Stimulated activated naive B cell treated with anti-CD40 and anti-IgM and Interleukin-4, amounts not matched to agents 10 μg/mL and 1 μg/mL and 100 μg/mL, for 72 hours (primary cell): ENCODE results near the gene GJC2.
"Not testable (repeated sequence)": the region's sequence is repeated elsewhere in the genome, so short reads cannot be mapped to it uniquely, and the experiment has no call there.

Experiments
- ATAC-seq, 2 donors: fragments of 150-1000 bp; cut with Tn5 transposase; replicated peaks; 2 replicates each; pipeline ENCODE4 v1.10.0; 2021; ENCODE audit warnings: moderate library complexity in 1 of 2
- DNase-seq: peaks from one replicate; pipeline ENCODE4 v3.0.0; 2021
- H3K27ac Mint-ChIP-seq: one replicate; pipeline ENCODE4 v1.8.0; 2022; ENCODE audit warnings: mild to moderate bottlenecking, mixed read lengths
- H3K27me3 Mint-ChIP-seq, 2 donors: one replicate each; pipeline ENCODE4 v1.8.0; 2022; ENCODE audit warnings: mixed read lengths in 2 of 2
- H3K36me3 Mint-ChIP-seq, 2 donors: one replicate each; pipeline ENCODE4 v1.8.0; 2022; ENCODE audit warnings: mixed read lengths in 2 of 2, mild to moderate bottlenecking in 1 of 2
- H3K4me1 Mint-ChIP-seq, 2 donors: one replicate each; pipeline ENCODE4 v1.8.0; 2022; ENCODE audit warnings: mixed read lengths in 2 of 2, mild to moderate bottlenecking in 1 of 2
- H3K4me3 Mint-ChIP-seq, 2 donors: one replicate each; pipeline ENCODE4 v1.8.0; 2022; ENCODE audit warnings: mild to moderate bottlenecking in 2 of 2, mixed read lengths in 2 of 2, moderate library complexity in 1 of 2
- H3K9me3 Mint-ChIP-seq, 2 donors: one replicate each; pipeline ENCODE4 v1.8.0; 2022; ENCODE audit warnings: mixed read lengths in 2 of 2, mild to moderate bottlenecking in 1 of 2

GJC2 gene

GRCh38 chr1:228173528-228174481 is 24.1 kb downstream of the GJC2 start:
- peaks cover 6 to 29% of the 10 kb centered on the region in 2 donors for H3K36me3 Mint-ChIP-seq
- not testable (repeated sequence) for H3K27ac Mint-ChIP-seq, H3K27me3 Mint-ChIP-seq, H3K4me3 Mint-ChIP-seq, DNase-seq, H3K9me3 Mint-ChIP-seq, ATAC-seq
- peaks cover 23 to 48% of the 10 kb centered on the region in 2 donors for H3K4me1 Mint-ChIP-seq

GRCh38 chr1:228174482-228175315 is 25.0 kb downstream of the GJC2 start:
- H3K4me1 Mint-ChIP-seq = peaks cover 19 to 48% of the 10 kb centered on the region in 2 donors
- no peak overlapping the region for H3K4me3 Mint-ChIP-seq
- H3K9me3 Mint-ChIP-seq = no peaks in the 10 kb centered on the region
- ATAC-seq = peak in 1 of 2 donors; percentile 42
- no peak for DNase-seq
- no peak overlapping the region for H3K27ac Mint-ChIP-seq
- no peaks in the 10 kb centered on the region for H3K27me3 Mint-ChIP-seq
- H3K36me3 Mint-ChIP-seq = peaks cover 4 to 33% of the 10 kb centered on the region in 2 donors

GRCh38 chr1:228175316-228176023 is 25.7 kb downstream of the GJC2 start:
- Mint-ChIP-seq H3K36me3 (peaks cover 4 to 31% of the 10 kb centered on the region in 2 donors), H3K9me3 (no peaks in the 10 kb centered on the region), H3K4me3 (no peak overlapping the region), H3K4me1 (peaks cover 18 to 44% of the 10 kb centered on the region in 2 donors), H3K27ac (no peak overlapping the region), H3K27me3 (no peaks in the 10 kb centered on the region)
- DNase-seq (no peak), ATAC-seq (no peak)

GRCh38 chr1:228176024-228176395 is 26.3 kb downstream of the GJC2 start:
- H3K27ac Mint-ChIP-seq = no peak overlapping the region
- ATAC-seq = no peak

GRCh38 chr1:228176461-228177182 is 26.9 kb downstream of the GJC2 start:
- Mint-ChIP-seq H3K27ac (peak overlapping the region; percentile 14), H3K36me3 (peaks cover 4 to 27% of the 10 kb centered on the region in 2 donors), H3K9me3 (no peaks in the 10 kb centered on the region), H3K4me1 (peaks cover 15 to 37% of the 10 kb centered on the region in 2 donors), H3K4me3 (no peak overlapping the region), H3K27me3 (no peaks in the 10 kb centered on the region)
- DNase-seq (no peak), ATAC-seq (no peak)

More at GRCh38 chr1:228176024-228176395, 26.3 kb downstream of the GJC2 start:
- H3K4me3 Mint-ChIP-seq = no peak overlapping the region
- peaks cover 16 to 40% of the 10 kb centered on the region in 2 donors for H3K4me1 Mint-ChIP-seq
- peaks cover 4 to 29% of the 10 kb centered on the region in 2 donors for H3K36me3 Mint-ChIP-seq
- no peaks in the 10 kb centered on the region for H3K9me3 Mint-ChIP-seq
- no peaks in the 10 kb centered on the region for H3K27me3 Mint-ChIP-seq
- no peak for DNase-seq

- ATAC-seq = no peak
- Mint-ChIP-seq H3K4me1 (peaks cover 13 to 32% of the 10 kb centered on the region in 2 donors), H3K36me3 (peaks cover 7 to 26% of the 10 kb centered on the region in 2 donors), H3K9me3 (no peaks in the 10 kb centered on the region), H3K4me3 (no peak overlapping the region), H3K27ac (no peak overlapping the region), H3K27me3 (no peaks in the 10 kb centered on the region)
- DNase-seq = no peak
These were observed 27.4 kb downstream of the GJC2 start for GRCh38 chr1:228177183-228177475.

GRCh38 chr1:228177721-228178710 is 28.3 kb downstream of the GJC2 start:
- Mint-ChIP-seq H3K36me3 (peaks cover 7 to 18% of the 10 kb centered on the region in 2 donors), H3K4me1 (peaks cover 8 to 23% of the 10 kb centered on the region in 2 donors), H3K4me3 (no peak overlapping the region), H3K27ac (peak overlapping the region; percentile 3), H3K27me3 (no peaks in the 10 kb centered on the region), H3K9me3 (no peaks in the 10 kb centered on the region)
- DNase-seq (no peak), ATAC-seq (no peak)

- Mint-ChIP-seq H3K4me1 (peaks cover 8 to 23% of the 10 kb centered on the region in 2 donors), H3K4me3 (no peak overlapping the region), H3K36me3 (peaks cover 7 to 18% of the 10 kb centered on the region in 2 donors), H3K27me3 (no peaks in the 10 kb centered on the region), H3K27ac (peak overlapping the region; percentile 82), H3K9me3 (no peaks in the 10 kb centered on the region)
- DNase-seq (no peak), ATAC-seq (no peak)
These were observed 29.3 kb downstream of the GJC2 start for GRCh38 chr1:228178737-228179684.

GRCh38 chr1:228180271-228180958 is 30.7 kb downstream of the GJC2 start:
- H3K27ac Mint-ChIP-seq = no peak overlapping the region
- H3K9me3 Mint-ChIP-seq = no peaks in the 10 kb centered on the region
- ATAC-seq (no peak), DNase-seq (no peak)
- H3K27me3 Mint-ChIP-seq = no peaks in the 10 kb centered on the region
- peaks cover 7 to 22% of the 10 kb centered on the region in 2 donors for H3K36me3 Mint-ChIP-seq
- peaks cover 8 to 23% of the 10 kb centered on the region in 2 donors for H3K4me1 Mint-ChIP-seq
- no peak overlapping the region for H3K4me3 Mint-ChIP-seq

GRCh38 chr1:228180959-228181644 is 31.4 kb downstream of the GJC2 start:
- ATAC-seq (no peak), DNase-seq (no peak)
- peaks cover 8 to 23% of the 10 kb centered on the region in 2 donors for H3K4me1 Mint-ChIP-seq
- no peak overlapping the region for H3K27ac Mint-ChIP-seq
- no peaks in the 10 kb centered on the region for H3K27me3 Mint-ChIP-seq
- H3K9me3 Mint-ChIP-seq = no peaks in the 10 kb centered on the region
- no peak overlapping the region for H3K4me3 Mint-ChIP-seq
- H3K36me3 Mint-ChIP-seq = peaks cover 7 to 22% of the 10 kb centered on the region in 2 donors

GRCh38 chr1:228181645-228182034 is 31.9 kb downstream of the GJC2 start:
- H3K27ac Mint-ChIP-seq = no peak overlapping the region
- ATAC-seq (no peak), DNase-seq (no peak)
- H3K4me3 Mint-ChIP-seq = no peak overlapping the region
- peaks cover 7 to 22% of the 10 kb centered on the region in 2 donors for H3K36me3 Mint-ChIP-seq
- no peaks in the 10 kb centered on the region for H3K9me3 Mint-ChIP-seq
- H3K27me3 Mint-ChIP-seq = no peaks in the 10 kb centered on the region
- peaks cover 8 to 23% of the 10 kb centered on the region in 2 donors for H3K4me1 Mint-ChIP-seq
